HepG2 (cell line): ENCODE measurements around the gene LPCAT4. TPM values are rescaled to one million over a fixed set of nuclear protein-coding genes. Genes with fewer than 3 reads are reported as not detected.

Source experiments
- CREBL2 ChIP-seq: sonication (generic); formaldehyde crosslinking; IDR thresholded peaks from 2 replicates; pipeline ENCODE4 v1.8.1; 2023; ENCODE audit warnings: missing genetic modification reagents, mild to moderate bottlenecking, borderline replicate concordance
- MIXL1 ChIP-seq: IDR thresholded peaks from 2 replicates; pipeline ENCODE4 v1.6.1; 2016
- NFIC ChIP-seq: IDR thresholded peaks from 2 replicates; pipeline ENCODE4 v1.6.1; 2012; ENCODE audit warnings: mild to moderate bottlenecking, low read length, inconsistent platforms
- SRF ChIP-seq: IDR thresholded peaks from 2 replicates; pipeline ENCODE4 v1.6.1; 2011; ENCODE audit warnings: mild to moderate bottlenecking, low read depth, low read length, moderate library complexity
- TFDP2 ChIP-seq: sonication (generic); formaldehyde crosslinking; IDR thresholded peaks from 2 replicates; pipeline ENCODE4 v1.4.0; 2020; ENCODE audit warnings: missing genetic modification reagents
- ZBTB37 ChIP-seq: sonication (generic); formaldehyde crosslinking; IDR thresholded peaks from 2 replicates; pipeline ENCODE4 v1.4.0; 2020; ENCODE audit warnings: mild to moderate bottlenecking, missing genetic modification reagents
- ZNF275 ChIP-seq: sonication (generic); formaldehyde crosslinking; IDR thresholded peaks from 2 replicates; pipeline ENCODE4 v1.8.0; 2022; ENCODE audit warnings: missing genetic modification reagents, mild to moderate bottlenecking, inconsistent platforms, borderline replicate concordance
- ZNF318 ChIP-seq: sonication (generic); formaldehyde crosslinking; IDR thresholded peaks from 2 replicates; pipeline ENCODE4 v1.4.0; 2020; ENCODE audit warnings: mild to moderate bottlenecking, missing genetic modification reagents
- ZNF430 ChIP-seq: sonication (generic); formaldehyde crosslinking; IDR thresholded peaks from 2 replicates; pipeline ENCODE4 v1.9.0; 2021; ENCODE audit warnings: mild to moderate bottlenecking, missing genetic modification reagents
- ZNF616 ChIP-seq: sonication (generic); formaldehyde crosslinking; IDR thresholded peaks from 2 replicates; pipeline ENCODE4 v1.5.0; 2020; ENCODE audit warnings: low read depth, mild to moderate bottlenecking, missing genetic modification reagents
- ZNF776 ChIP-seq: sonication (generic); formaldehyde crosslinking; IDR thresholded peaks from 2 replicates; pipeline ENCODE4 v1.4.0; 2020; ENCODE audit warnings: mild to moderate bottlenecking, missing genetic modification reagents
- polyA plus RNA-seq, 8 experiments: library from polyadenylated mRNA; depleted of rRNA in 3 of 8; stranded (reverse) in 7 of 8; unstranded in 1 of 8; fragments of >200 nt; fragmentation: Illumina TruSeq in 4 of 8; extraction: Trizol in 4 of 8; gene quantifications; 2 replicates each; pipeline versions ENCODE4 v1.2.1 to v1.2.3, GENCODE V29; 2011 to 2016; ENCODE audit warnings: low read depth in 4 of 8, missing spikeins in 1 of 8, mixed read lengths in 1 of 8; ENCODE audit not compliant: insufficient read depth in 1 of 8
- total RNA-seq, 5 experiments: library from RNA; depleted of rRNA; stranded (reverse); fragments of >200 nt; fragmentation: Illumina TruSeq; extraction: Trizol; gene quantifications; 2 replicates each; pipeline ENCODE4 v1.2.3, GENCODE V29; 2016; ENCODE audit warnings: low read depth in 1 of 5

The LPCAT4 gene
- total and polyA plus RNA-seq, 2 of the 13 experiments (the other 11 are each of a cell fraction or from before 2014, with no cell fraction given), result 8.1 to 57.1 TPM

- TF ChIP-seq ZNF318 (CRISPR knock-in tag) (no peak), ZNF430 (CRISPR knock-in tag) (no peak), NFIC (no peak), TFDP2 (CRISPR knock-in tag) (peak; percentile 50), ZBTB37 (CRISPR knock-in tag) (no peak), ZNF616 (CRISPR knock-in tag) (no peak), ZNF776 (CRISPR knock-in tag) (no peak), CREBL2 (CRISPR knock-in tag) (no peak), MIXL1 (peak; percentile 73; the same call in 1 of the 2 replicates), SRF (no peak), ZNF275 (peak; percentile 44; the same call in 1 of the 2 replicates)
Measured at GRCh38 chr15:34342737-34343575, 24.0 kb downstream of the LPCAT4 start, which contains the start of the genes NOP10 and NUTM1 (continued).
